Cardiac septum (tissue), 1 donor: ENCODE data around the gene CHD5. TPM values are rescaled to one million over a fixed set of nuclear protein-coding genes. Genes with fewer than 3 reads are reported as not detected.

Source experiments
- DNase-seq: peaks from one replicate; pipeline ENCODE4 v3.0.0-alpha.2; 2020; ENCODE audit warnings: low spot score
- intact Hi-C: fragments of 100-400 bp; cut with DNase I; formaldehyde crosslinking; loops from one replicate; pipeline ENCODE4 v1.14.0; 2022
- total RNA-seq: library from RNA; stranded (reverse); fragmentation: NEBNext Ultra II Directional; extraction: Animal tissue kit (Norgen Biotek cat#: 25700); gene quantifications from one replicate; pipeline ENCODE4 v1.2.1, GENCODE V29; 2021
- donor health status: DM: no; HTN: no; CAD: no.

The CHD5 gene
- total RNA-seq, 1 donor from 2014 or later, result 0.81 TPM

- DNase-seq, result no peak
- intact Hi-C loops, result no loop called here
These were observed 85.9 kb downstream of the CHD5 start for GRCh38 chr1:6094246-6094645.

DNA sequence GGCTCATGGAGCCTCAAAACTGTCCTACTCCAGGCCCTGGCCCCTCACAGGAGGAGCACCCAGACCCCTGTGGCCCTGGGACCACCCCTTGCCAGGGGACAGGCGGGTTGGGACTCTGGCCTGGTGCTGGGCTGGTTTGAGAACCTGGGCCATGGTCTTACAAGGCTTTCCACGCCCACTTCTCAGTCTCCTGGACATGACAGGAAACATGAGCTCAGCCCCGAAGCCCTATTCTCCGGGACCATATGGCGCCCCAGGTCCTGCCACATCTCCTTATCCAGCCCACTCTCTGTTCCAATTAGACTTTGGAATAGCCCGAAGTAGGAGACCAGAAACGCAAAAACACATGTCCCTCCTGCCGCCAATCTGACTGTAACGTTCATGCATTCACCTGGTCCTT is 86.5 kb downstream of the CHD5 start:
- intact Hi-C loops, result no loop called here
- DNase-seq, result no peak

DNA sequence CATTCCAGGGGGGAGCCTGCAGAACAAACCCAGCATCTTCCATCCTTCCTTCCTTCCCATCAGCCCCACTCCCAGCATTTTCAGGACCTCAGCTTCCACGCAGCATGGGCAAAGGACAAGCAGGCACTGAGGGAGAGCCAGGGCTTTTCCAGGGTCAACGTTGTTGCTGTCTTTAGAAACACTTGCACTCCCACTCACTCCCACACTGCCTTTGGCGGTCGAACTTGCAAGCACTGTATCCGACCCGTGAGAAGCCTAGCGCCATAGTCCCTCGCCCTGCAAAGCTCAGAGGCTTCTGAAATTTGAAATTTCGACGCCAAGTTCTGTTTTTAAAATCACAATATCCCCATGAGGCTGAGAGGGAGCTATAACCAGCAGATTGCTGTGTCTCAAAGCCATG is 87.0 kb downstream of the CHD5 start:
- intact Hi-C loops, result no loop called here
- no peak for DNase-seq

- intact Hi-C loops, result no loop called here
- no peak for DNase-seq
These were observed 87.9 kb downstream of the CHD5 start for GRCh38 chr1:6092211-6092610.

DNA sequence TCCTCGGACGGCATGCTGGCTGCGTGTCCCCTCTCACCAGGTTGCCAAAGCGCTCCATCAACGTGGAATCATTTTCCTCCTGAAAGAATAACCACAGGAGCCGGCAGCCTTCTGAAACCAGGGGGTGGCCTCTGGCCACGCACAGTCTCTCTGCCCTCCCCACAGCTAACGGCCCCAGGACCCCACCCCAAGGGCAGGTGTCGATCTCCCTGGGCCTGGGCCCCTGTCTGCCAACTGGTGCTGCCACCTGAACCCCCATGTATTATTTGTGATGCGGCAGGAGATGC is 88.4 kb downstream of the CHD5 start:
- intact Hi-C loops, result no loop called here
- no peak for DNase-seq

- no peak for DNase-seq
- intact Hi-C loops, result no loop called here
These were observed 88.9 kb downstream of the CHD5 start for GRCh38 chr1:6090996-6091822.

DNA sequence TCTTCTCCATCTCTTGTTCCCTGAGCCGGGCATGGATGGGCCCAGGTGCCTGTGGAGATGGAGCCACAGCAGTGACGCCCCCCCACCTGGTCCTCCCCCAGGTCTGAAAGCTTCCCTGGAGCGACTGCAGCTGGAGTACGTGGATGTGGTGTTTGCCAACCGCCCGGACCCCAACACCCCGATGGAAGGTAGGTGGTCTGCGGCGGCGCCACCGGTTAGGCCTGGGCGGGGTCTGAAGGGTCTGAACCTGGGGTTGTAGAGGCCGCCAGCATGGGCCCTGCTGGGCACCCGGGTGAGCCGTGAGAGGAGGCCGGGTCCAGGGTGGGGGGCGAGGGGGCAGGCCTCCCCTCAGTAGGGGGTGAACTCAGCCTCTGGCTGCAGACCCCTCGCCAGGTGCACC is 89.8 kb downstream of the CHD5 start:
- no peak for DNase-seq
- intact Hi-C loops, result no loop called here

- DNase-seq, result no peak
These were observed 91.2 kb downstream of the CHD5 start for GRCh38 chr1:6088956-6089355.

DNA sequence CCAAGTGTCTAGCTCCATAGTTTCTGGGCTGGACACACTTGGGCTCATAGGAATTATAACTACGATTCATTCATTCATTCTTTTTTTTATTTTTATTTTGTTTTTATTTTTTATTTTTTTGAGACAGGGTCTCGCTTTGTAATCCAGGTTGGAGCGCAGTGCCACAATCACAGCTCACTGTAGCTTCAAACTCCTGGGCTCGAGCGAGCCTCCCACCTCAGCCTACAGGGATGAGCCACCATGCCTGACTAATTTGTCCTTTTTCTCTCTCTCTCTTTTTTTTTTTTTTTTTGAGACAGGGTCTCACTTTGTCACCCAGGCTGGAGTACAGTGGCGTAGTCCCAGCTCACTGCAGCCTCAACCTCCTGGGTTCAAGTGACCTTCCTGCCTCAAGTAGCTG is 92.2 kb downstream of the CHD5 start:
- intact Hi-C loops, result no loop called here

More at GRCh38 chr1:6088956-6089355, 91.2 kb downstream of the CHD5 start:
- intact Hi-C loops, result no loop called here

DNA sequence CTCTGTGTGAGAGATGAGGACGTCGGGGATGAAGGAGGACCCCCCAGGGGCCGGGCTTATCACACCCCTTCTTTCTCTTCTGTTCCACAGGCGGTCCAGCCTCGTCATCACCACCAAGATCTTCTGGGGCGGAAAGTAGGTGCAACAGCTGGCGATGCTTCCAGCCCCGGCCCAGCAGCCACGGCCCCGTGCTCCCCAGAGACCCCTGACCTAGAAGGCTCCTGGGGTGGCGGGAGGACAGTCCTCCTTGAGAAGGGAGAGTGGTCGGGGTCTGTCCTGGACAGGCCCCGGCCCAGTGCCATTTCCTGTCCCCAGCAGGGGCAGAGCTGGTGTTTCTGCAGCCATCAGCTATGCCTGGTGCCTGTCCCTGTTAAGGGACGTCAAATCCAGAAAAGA is 92.7 kb downstream of the CHD5 start:
- DNase-seq, result no peak
- intact Hi-C loops, result no loop called here

More for the DNA sequence above, 92.2 kb downstream of the CHD5 start:
- no peak for DNase-seq

GRCh38 chr1:6086762-6087376 is 93.3 kb downstream of the CHD5 start:
- DNase-seq, result no peak
- intact Hi-C loops, result no loop called here

DNA sequence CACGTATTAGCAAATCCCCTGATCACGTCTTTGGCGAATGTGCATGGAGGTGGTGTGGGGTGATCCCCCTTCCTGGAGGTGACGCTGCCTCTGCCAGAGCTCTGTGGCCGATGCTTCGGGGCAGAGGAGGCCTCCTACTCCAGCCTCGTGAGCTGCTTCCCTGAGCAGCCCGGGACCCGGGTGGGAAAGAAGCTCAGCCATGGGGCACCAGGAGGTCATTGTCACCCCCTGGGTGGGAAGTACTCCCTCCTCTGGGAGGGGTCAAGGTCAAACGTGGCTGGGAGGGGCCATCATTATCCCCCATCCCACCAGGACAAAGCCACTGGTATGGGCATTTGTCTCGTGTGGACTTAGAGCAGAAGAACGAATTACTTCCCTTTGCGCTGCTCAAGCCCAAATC is 93.8 kb downstream of the CHD5 start:
- intact Hi-C loops, result no loop called here
- DNase-seq, result no peak

DNA sequence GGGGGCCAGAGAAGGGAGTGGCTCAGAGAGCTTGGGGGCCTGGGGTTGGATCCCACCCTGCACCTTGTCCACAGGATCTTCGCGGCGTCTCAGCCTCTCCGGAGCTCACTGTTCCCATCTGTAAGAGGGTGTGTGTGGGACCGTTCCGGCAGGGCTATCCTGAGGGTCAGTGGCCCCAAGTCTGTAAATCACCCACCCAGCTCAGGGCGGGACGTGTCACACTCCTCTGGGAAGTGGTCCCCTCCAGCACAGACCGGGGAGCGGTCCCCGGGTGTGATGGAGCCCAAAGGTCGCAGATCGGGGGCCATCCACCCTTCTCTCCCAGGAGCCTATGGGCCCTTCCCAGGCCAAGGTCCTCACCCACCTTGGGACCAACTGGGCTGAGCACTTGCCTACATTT is 94.5 kb downstream of the CHD5 start:
- intact Hi-C loops, result no loop called here

DNA sequence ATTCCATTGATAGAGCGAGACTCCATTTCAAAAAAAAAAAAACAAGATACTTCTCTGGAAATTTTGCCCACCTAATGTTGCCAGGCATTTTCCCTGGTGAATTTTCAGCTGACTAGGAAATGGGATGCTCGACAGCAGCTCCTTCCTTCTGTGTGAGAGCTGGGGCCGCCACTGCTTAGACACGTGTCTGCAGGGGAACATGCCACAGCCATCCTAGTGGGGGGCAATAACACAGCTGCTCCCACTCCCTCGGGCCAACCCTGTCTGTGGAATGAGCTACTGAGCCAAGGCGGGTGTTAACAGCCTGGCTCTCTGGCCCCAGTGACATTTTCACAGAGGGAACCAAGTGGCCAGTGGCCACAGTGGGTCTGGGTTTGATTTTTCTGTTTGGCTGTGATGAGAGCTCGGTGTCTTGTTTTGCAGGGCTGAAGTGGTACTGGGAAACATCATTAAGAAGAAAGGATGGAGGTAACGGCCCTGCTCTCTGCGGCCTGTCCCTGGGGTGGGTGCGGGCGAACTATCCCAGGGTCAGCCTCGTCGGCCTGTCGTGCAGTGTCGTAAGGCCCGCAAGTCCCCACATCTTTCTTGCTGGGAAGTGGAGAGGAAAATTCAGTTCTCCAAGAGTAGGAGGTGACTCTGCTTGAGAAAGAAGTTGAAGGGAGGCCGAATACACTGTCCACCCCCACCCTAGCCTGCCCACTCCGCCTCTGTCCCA is 95.2 kb downstream of the CHD5 start:
- DNase-seq, result no peak
- intact Hi-C loops, result no loop called here

More for the DNA sequence above, 94.5 kb downstream of the CHD5 start:
- DNase-seq, result no peak

DNA sequence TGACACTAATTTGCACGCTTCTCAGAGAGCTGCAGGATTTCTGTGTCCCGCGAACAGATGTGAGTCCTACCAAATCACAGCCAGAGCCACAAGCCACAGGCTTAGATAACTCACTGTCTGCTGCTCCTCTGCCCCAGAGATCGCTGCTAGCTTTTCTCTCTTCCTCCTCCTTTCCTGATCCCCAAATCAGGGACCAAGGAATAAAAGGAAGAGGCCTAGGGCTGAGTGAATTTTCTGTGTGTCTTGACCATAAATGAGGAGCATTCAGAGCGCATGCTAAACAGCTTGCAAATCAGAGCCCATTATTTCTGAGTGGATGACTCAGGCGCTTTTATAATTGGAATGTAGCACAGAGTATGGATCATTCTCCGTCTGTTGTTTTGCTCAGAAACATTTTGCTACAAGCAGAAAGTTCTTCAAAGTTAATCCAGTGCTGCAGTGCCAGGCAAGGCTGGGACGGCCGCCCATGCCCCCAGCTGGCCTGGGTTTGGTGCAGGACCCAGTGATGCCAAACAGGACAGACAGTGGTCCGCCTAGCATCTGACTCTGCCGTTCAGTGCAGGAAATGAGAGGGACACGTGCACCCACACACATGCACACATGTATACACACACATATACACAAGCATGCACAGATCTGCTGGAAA is 96.2 kb downstream of the CHD5 start:
- DNase-seq, result no peak
- intact Hi-C loops, result no loop called here

DNA sequence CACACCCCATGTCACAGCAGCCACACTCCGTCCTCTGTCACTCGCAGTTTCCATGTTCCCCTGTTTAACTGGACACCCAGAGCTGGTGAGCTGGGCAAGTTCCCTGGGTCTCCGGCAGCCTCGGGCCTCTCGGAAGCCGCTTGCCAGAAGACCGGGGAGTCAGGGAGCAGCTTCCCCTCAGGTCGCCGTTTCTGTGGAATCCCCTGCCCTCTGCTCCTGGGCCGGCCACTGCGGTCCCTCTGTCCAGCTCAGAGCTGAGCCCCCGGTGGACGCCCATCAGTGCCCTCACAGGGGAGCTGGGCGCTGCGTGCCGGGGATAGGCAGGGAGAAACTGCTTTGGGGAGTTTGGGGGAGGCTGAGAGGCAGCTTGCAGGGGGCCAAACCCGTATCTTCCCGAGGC is 96.7 kb downstream of the CHD5 start:
- DNase-seq, result no peak
- intact Hi-C loops, result no loop called here

- no peak for DNase-seq
- intact Hi-C loops, result no loop called here
These were observed 97.6 kb downstream of the CHD5 start for GRCh38 chr1:6082430-6082971.

- no peak for DNase-seq
- intact Hi-C loops, result no loop called here
These were observed 98.2 kb downstream of the CHD5 start for GRCh38 chr1:6081901-6082300.

DNA sequence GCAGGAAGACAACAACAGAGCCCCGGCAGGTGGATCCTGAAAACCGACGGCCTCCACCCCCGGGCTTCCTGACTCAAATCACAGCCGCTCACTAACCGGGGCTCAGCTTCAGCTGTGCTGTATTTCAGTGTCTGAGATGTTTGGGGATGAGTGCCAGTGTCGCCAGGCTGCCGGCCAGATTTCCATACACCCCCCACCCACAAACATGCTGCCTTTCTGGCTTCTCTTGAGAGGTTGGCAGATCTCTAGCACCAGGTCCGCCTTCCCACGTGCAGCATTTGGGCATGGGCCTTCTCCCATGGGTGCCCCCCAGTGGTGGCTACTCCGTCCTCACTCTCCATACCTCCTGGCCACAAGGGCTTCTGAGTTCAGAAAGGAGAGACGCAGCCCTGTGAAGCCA is 99.7 kb downstream of the CHD5 start:
- DNase-seq, result no peak
- intact Hi-C loops, result no loop called here

- intact Hi-C loops, result no loop called here
- DNase-seq, result no peak
These were observed 102.2 kb downstream of the CHD5 start for GRCh38 chr1:6077919-6078318.
